Measurements from ENCODE around the gene EIF6.

The EIF6 gene

GRCh38 chr20:35283441-35284266 lies 918 bp downstream of the EIF6 start:
- peak overlapping the region; percentile 99 for H3K9ac ChIP-seq (ENCODE audit: insufficient read length, low read depth)
- H3K9me3 ChIP-seq (ENCODE audit: insufficient read depth, low read length): no peaks in the 10 kb centered on the region
- H3K4me1 ChIP-seq (ENCODE audit: insufficient read depth, insufficient read length): peaks cover 3% of the 10 kb centered on the region
- no peaks in the 10 kb centered on the region for H3K27me3 ChIP-seq (ENCODE audit: insufficient read depth, insufficient read length)
- peaks cover 49% of the 10 kb centered on the region for H3K36me3 ChIP-seq (ENCODE audit: insufficient read depth, insufficient read length, low read length)
- no peak for DNase-seq (ENCODE audit: low read depth, low spot score)
- H3K4me3 ChIP-seq (ENCODE audit: insufficient read length, low read depth): peak overlapping the region; percentile 95
- no peak for TF ChIP-seq SUZ12 (IDR thresholded peaks at IDR 0.05; ENCODE audit: extremely low read depth, insufficient read depth, insufficient read length)
- no peak for TF ChIP-seq ZNF274 (IDR thresholded peaks at IDR 0.05; ENCODE audit: low read depth, low read length)
- TF ChIP-seq YY1 (IDR thresholded peaks at IDR 0.05; ENCODE audit: insufficient read depth, insufficient read length): no peak

DNA sequence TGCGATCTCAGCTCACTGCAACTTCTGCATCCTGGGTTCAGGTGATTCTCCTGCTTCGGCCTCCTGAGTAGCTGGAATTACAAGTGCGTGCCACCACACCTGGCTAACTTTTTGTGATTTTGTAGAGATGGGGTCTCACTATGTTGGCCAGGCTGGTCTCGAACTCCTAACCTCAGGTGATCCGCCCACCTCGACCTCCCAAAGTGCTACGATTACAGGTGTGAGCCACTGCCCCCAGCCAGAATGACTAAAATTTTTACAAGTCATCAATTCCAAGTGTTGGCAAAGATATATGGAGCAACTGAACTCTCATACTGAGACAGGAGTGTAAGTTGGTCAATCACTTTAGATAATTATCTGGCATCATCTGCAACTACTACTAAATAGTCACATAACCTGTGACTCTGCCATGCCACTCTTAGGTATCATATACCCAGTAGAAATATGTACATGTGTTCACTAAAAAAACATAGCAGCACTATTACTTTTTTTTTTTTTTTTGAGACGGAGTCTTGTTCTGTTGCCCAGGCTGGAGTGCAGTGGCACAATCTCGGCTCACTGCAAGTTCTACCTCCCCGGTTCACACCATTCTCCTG lies 3.0 kb downstream of the EIF6 start:
- Histone ChIP-seq H3K4me1 (ENCODE audit: insufficient read depth, insufficient read length) (peaks cover 6% of the 10 kb centered on the region), H3K9me3 (ENCODE audit: insufficient read depth, low read length) (no peaks in the 10 kb centered on the region), H3K27me3 (ENCODE audit: insufficient read depth, insufficient read length) (no peaks in the 10 kb centered on the region), H3K4me3 (ENCODE audit: insufficient read length, low read depth) (no peak overlapping the region), H3K36me3 (ENCODE audit: insufficient read depth, insufficient read length, low read length) (peaks cover 61% of the 10 kb centered on the region), H3K9ac (ENCODE audit: insufficient read length, low read depth) (no peak overlapping the region)
- no peak for TF ChIP-seq ZNF274 (IDR thresholded peaks at IDR 0.05; ENCODE audit: low read depth, low read length)
- no peak for DNase-seq (ENCODE audit: low read depth, low spot score)

DNA sequence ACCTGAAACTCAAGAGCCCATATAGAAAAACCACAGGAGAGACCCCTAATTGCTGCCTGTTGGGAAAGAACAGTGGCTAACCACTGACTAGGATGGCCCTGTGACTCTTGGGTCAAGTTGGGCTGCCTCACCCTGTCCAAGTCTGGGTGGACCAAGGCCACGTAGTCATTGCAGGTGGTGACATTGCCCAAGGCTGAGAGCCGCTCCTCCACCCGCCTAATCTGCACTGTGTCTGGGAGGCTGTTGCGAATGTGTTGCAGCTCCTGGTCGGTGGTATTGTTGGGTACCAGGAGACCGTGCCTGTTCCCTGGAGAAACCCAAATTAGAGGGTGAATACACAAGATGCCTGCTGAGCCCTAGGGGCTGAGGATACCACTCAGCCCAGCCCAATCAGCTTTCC lies 4.0 kb downstream of the EIF6 start:
- H3K9me3 ChIP-seq (ENCODE audit: insufficient read depth, low read length): no peaks in the 10 kb centered on the region
- no peak overlapping the region for H3K4me3 ChIP-seq (ENCODE audit: insufficient read length, low read depth)
- no peak for TF ChIP-seq SUZ12 (IDR thresholded peaks at IDR 0.05; ENCODE audit: extremely low read depth, insufficient read depth, insufficient read length)
- no peak for TF ChIP-seq YY1 (IDR thresholded peaks at IDR 0.05; ENCODE audit: insufficient read depth, insufficient read length)
- no peak for TF ChIP-seq ZNF274 (IDR thresholded peaks at IDR 0.05; ENCODE audit: low read depth, low read length)
- no peak overlapping the region for H3K9ac ChIP-seq (ENCODE audit: insufficient read length, low read depth)
- peaks cover 71% of the 10 kb centered on the region for H3K36me3 ChIP-seq (ENCODE audit: insufficient read depth, insufficient read length, low read length)
- DNase-seq (ENCODE audit: low read depth, low spot score): no peak
- H3K27me3 ChIP-seq (ENCODE audit: insufficient read depth, insufficient read length): no peaks in the 10 kb centered on the region
- H3K4me1 ChIP-seq (ENCODE audit: insufficient read depth, insufficient read length): peaks cover 15% of the 10 kb centered on the region

DNA sequence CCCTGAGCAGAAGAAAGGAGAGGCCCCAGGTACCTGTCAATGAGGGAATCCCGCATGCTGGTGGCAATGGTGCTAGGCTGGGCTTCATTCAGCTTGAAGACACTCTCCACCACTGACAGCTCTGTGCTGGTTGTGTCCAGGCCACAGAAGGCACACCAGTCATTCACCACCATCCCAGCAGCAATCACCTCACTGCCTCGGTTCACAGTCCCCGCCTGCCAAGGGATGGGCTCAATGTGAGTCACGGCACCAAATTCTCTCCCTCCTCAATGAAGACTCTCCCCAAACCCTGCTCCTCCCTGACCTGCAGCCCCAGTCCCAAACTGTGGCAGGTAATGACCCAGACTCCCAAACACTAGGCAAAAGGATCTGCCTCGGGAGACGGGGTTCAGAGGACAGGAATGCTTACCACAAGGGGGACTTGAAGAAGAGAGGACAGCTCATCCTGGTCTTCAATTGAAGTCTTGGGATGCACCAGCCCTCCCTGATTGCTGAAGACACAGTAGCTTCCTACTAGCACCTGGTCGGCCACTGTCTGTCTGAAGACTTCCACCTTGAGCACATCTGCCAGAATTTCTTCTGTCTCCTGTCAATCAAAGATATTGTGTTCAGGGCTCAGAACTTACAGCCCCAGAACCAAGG lies 4.9 kb downstream of the EIF6 start:
- Histone ChIP-seq H3K36me3 (ENCODE audit: insufficient read depth, insufficient read length, low read length) (peaks cover 80% of the 10 kb centered on the region), H3K27me3 (ENCODE audit: insufficient read depth, insufficient read length) (no peaks in the 10 kb centered on the region), H3K4me3 (ENCODE audit: insufficient read length, low read depth) (no peak overlapping the region), H3K9ac (ENCODE audit: insufficient read length, low read depth) (no peak overlapping the region), H3K4me1 (ENCODE audit: insufficient read depth, insufficient read length) (peaks cover 18% of the 10 kb centered on the region), H3K9me3 (ENCODE audit: insufficient read depth, low read length) (no peaks in the 10 kb centered on the region)
- DNase-seq (ENCODE audit: low read depth, low spot score): no peak
- TF ChIP-seq YY1 (IDR thresholded peaks at IDR 0.05; ENCODE audit: insufficient read depth, insufficient read length): no peak
- no peak for TF ChIP-seq SUZ12 (IDR thresholded peaks at IDR 0.05; ENCODE audit: extremely low read depth, insufficient read depth, insufficient read length)
- TF ChIP-seq ZNF274 (IDR thresholded peaks at IDR 0.05; ENCODE audit: low read depth, low read length): no peak

- no peak for DNase-seq (ENCODE audit: low read depth, low spot score)
- no peak overlapping the region for H3K4me3 ChIP-seq (ENCODE audit: insufficient read length, low read depth)
- no peak overlapping the region for H3K9ac ChIP-seq (ENCODE audit: insufficient read length, low read depth)
- H3K4me1 ChIP-seq (ENCODE audit: insufficient read depth, insufficient read length): peaks cover 18% of the 10 kb centered on the region
- peaks cover 86% of the 10 kb centered on the region for H3K36me3 ChIP-seq (ENCODE audit: insufficient read depth, insufficient read length, low read length)
- H3K9me3 ChIP-seq (ENCODE audit: insufficient read depth, low read length): no peaks in the 10 kb centered on the region
- no peak for TF ChIP-seq SUZ12 (IDR thresholded peaks at IDR 0.05; ENCODE audit: extremely low read depth, insufficient read depth, insufficient read length)
- no peaks in the 10 kb centered on the region for H3K27me3 ChIP-seq (ENCODE audit: insufficient read depth, insufficient read length)
These were observed 5.5 kb downstream of the EIF6 start for GRCh38 chr20:35279040-35279439.

DNA sequence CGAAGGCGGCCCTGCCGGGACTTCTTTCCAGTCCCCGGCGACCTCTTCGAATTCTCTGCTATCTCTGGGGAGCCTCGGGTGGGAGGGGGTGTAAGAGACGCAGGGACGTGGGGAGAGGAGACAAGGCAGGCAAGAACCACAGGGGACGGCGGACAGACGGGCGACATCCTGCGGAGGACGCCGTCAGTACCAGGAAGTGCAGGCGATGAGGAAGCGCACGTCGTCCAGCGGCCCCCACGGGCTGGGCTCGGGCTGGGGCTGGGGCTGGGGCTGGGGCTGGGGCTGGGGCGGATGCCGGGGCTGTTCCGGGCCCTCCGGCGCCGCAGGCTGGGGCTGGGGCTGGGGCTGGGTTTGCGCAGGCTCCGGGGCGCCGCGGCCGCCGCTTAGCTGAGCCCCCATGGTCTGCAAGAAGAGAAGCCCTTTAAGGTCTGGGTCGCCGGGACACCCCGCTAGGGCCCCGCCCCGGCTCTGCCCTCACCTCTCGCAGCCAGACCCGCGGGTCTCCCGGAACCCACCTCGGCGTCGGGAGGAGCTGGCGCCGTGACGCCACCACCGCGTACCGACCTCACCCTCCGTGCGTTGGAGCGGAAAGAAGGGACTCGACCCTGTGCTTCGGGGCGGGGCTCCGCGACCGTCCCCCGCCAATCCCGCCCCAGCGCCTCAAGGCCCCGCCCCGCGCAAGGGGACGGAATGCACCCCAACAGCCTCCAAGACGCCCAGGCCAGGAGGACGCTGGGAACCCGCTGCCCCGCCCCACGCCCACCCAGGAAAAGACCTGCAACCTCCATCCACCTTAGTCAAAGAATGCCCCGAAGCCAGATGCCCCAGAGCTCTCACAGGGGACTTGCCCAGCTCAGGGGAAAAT lies 6.8 kb downstream of the EIF6 start, which contains the start of gene MMP24OS:
TSS of gene MMP24OS (minus strand) at position 592 of the 865 bp plus-strand sequence. CDS start at position 399, 193 bp downstream.
- H3K4me3 ChIP-seq (ENCODE audit: insufficient read length, low read depth): peak within 1 kb of the TSS; percentile 67
- DNase-seq (ENCODE audit: low read depth, low spot score): peak; percentile 90
- no peaks in the 10 kb centered on the region for H3K27me3 ChIP-seq (ENCODE audit: insufficient read depth, insufficient read length)
- H3K9me3 ChIP-seq (ENCODE audit: insufficient read depth, low read length): no peaks in the 10 kb centered on the region
- peaks cover 87% of the 10 kb centered on the region for H3K36me3 ChIP-seq (ENCODE audit: insufficient read depth, insufficient read length, low read length)
- peaks cover 18% of the 10 kb centered on the region for H3K4me1 ChIP-seq (ENCODE audit: insufficient read depth, insufficient read length)
- TF ChIP-seq YY1 (IDR thresholded peaks at IDR 0.05; ENCODE audit: insufficient read depth, insufficient read length) (no peak), ZNF274 (IDR thresholded peaks at IDR 0.05; ENCODE audit: low read depth, low read length) (no peak), SUZ12 (IDR thresholded peaks at IDR 0.05; ENCODE audit: extremely low read depth, insufficient read depth, insufficient read length) (no peak)
- H3K9ac ChIP-seq (ENCODE audit: insufficient read length, low read depth): peak within 1 kb of the TSS; percentile 89

Data from NT2/D1 (cell line).